Tibial nerve (tissue), 4 donors: ENCODE data around the gene MMADHC. TPM values are rescaled to one million over a fixed set of nuclear protein-coding genes. Genes with fewer than 3 reads are reported as not detected.

Source experiments
- DNase-seq, 2 donors: peaks; one replicate each; pipeline ENCODE4 v3.0.0-alpha.2; 2019; ENCODE audit warnings: low spot score in 2 of 2
- H3K27ac ChIP-seq, 4 donors: fragments of 200-600 bp; sonication (generic) in 3 of 4; one replicate each; pipeline ENCODE4 v1.5.1; 2017 to 2019; ENCODE audit warnings: mild to moderate bottlenecking in 1 of 4
- H3K27me3 ChIP-seq, 2 donors: fragments of 200-600 bp; sonication (generic) in 1 of 2; one replicate each; pipeline versions ENCODE4 v1.5.1 to v1.6.0; 2017 to 2019
- H3K36me3 ChIP-seq, 3 donors: fragments of 200-600 bp; sonication (generic); one replicate each; pipeline ENCODE4 v1.5.1; 2018 to 2019
- H3K4me1 ChIP-seq, 4 donors: fragments of 200-600 bp; sonication (generic) in 3 of 4; one replicate each; pipeline ENCODE4 v1.5.1; 2017 to 2019
- H3K4me3 ChIP-seq, 4 donors: fragments of 200-600 bp; sonication (generic) in 3 of 4; one replicate each; pipeline ENCODE4 v1.5.1; 2017 to 2019; ENCODE audit warnings: mild to moderate bottlenecking in 1 of 4, moderate library complexity in 1 of 4
- H3K9me3 ChIP-seq, 4 donors: fragments of 200-600 bp; sonication (generic) in 3 of 4; one replicate each; pipeline ENCODE4 v1.5.1; 2017 to 2019
- CTCF ChIP-seq, 5 experiments: fragments of 200-600 bp in 3 of 5; fragments of 450-650 bp in 2 of 5; sonication (generic) in 3 of 5; IDR thresholded peaks; one replicate each; pipeline ENCODE4 v1.5.1; 2016 to 2019; ENCODE audit warnings: antibody characterized with exemption in 5 of 5, mild to moderate bottlenecking in 3 of 5, moderate library complexity in 2 of 5
- EP300 ChIP-seq, 2 donors: sonication (generic); formaldehyde crosslinking; IDR thresholded peaks; one replicate each; pipeline ENCODE4 v1.6.1; 2017; ENCODE audit warnings: antibody characterized with exemption in 2 of 2, mild to moderate bottlenecking in 1 of 2
- POLR2A ChIP-seq, 2 donors: fragments of 450-650 bp; IDR thresholded peaks; one replicate each; pipeline ENCODE4 v1.6.1; 2017; ENCODE audit warnings: antibody characterized with exemption in 2 of 2, mild to moderate bottlenecking in 2 of 2, moderate library complexity in 2 of 2
- WGBS, 2 donors: methylation state at CpG; one replicate each; pipeline ENCODE4 v1.1.5; 2018; 5-methylcytosine and 5-hydroxymethylcytosine counted together
- total RNA-seq, 4 donors: library from RNA; depleted of rRNA; stranded (reverse); fragments of >200 nt; gene quantifications; one replicate each; pipeline ENCODE4 v1.1.0, GENCODE V29; 2016

Gene MMADHC
- total RNA-seq, 4 donors from 2014 or later, result 44.5 to 58.2 (median 54.0) TPM

GRCh38 chr2:149585166-149585885, 2.2 kb downstream of the MMADHC start:
- Histone ChIP-seq H3K36me3 (peaks cover 0 to 15% (median 0%) of the 10 kb centered on the region in 3 donors), H3K9me3 (no peaks in the 10 kb centered on the region), H3K4me1 (peaks cover 0 to 49% (median 14%) of the 10 kb centered on the region in 4 donors), H3K27ac (peak overlapping the region in 1 of 4 donors; percentile 32), H3K27me3 (no peaks in the 10 kb centered on the region), H3K4me3 (peak overlapping the region in 1 of 4 donors; percentile 78)
- no peak for DNase-seq
- whole genome bisulfite sequencing, 2 donors, result 93 to 94% methylated on average over 2 of the region's 2 CpGs
- TF ChIP-seq EP300 (IDR thresholded peaks at IDR 0.05) (no peak), POLR2A (IDR thresholded peaks at IDR 0.05) (no peak), CTCF (IDR thresholded peaks at IDR 0.05) (no peak)

GRCh38 chr2:149579972-149580882, 7.3 kb downstream of the MMADHC start:
- H3K27ac ChIP-seq, result no peak overlapping the region
- H3K4me3 ChIP-seq, result no peak overlapping the region
- H3K9me3 ChIP-seq, result no peaks in the 10 kb centered on the region
- H3K4me1 ChIP-seq, result peaks cover 0 to 46% (median 1%) of the 10 kb centered on the region in 4 donors
- H3K27me3 ChIP-seq, result no peaks in the 10 kb centered on the region
- no peak for DNase-seq
- WGBS, 2 donors, result 66 to 71% methylated on average over 7 of the region's 7 CpGs
- TF ChIP-seq EP300 (IDR thresholded peaks at IDR 0.05), result no peak
- no peak for TF ChIP-seq POLR2A (IDR thresholded peaks at IDR 0.05)
- no peak for TF ChIP-seq CTCF (IDR thresholded peaks at IDR 0.05)
- H3K36me3 ChIP-seq, result peaks cover 0 to 61% (median 2%) of the 10 kb centered on the region in 3 donors

- Histone ChIP-seq H3K9me3 (no peaks in the 10 kb centered on the region), H3K36me3 (peaks cover 0 to 68% (median 2%) of the 10 kb centered on the region in 3 donors), H3K27me3 (no peaks in the 10 kb centered on the region), H3K27ac (no peak overlapping the region), H3K4me1 (peaks cover 0 to 36% (median 0%) of the 10 kb centered on the region in 4 donors), H3K4me3 (no peak overlapping the region)
- TF ChIP-seq POLR2A (IDR thresholded peaks at IDR 0.05) (no peak), EP300 (IDR thresholded peaks at IDR 0.05) (no peak), CTCF (IDR thresholded peaks at IDR 0.05) (no peak)
- WGBS, 2 donors, result 73 to 84% methylated on average over 2 of the region's 2 CpGs
- DNase-seq, result no peak
Observed at GRCh38 chr2:149577269-149577668, 10.3 kb downstream of the MMADHC start.

GRCh38 chr2:149575752-149576151, 11.8 kb downstream of the MMADHC start:
- no peak overlapping the region for H3K4me3 ChIP-seq
- TF ChIP-seq CTCF (IDR thresholded peaks at IDR 0.05) (no peak), EP300 (IDR thresholded peaks at IDR 0.05) (no peak), POLR2A (IDR thresholded peaks at IDR 0.05) (no peak)
- DNase-seq, result no peak
- no peaks in the 10 kb centered on the region for H3K27me3 ChIP-seq
- no peak overlapping the region for H3K27ac ChIP-seq
- H3K4me1 ChIP-seq, result peaks cover 0 to 39% (median 0%) of the 10 kb centered on the region in 4 donors
- H3K36me3 ChIP-seq, result peaks cover 0 to 68% (median 2%) of the 10 kb centered on the region in 3 donors
- 68 to 78% methylated on average over 2 of the region's 2 CpGs for WGBS, 2 donors
- no peaks in the 10 kb centered on the region for H3K9me3 ChIP-seq
